B cell (primary cell): ENCODE data around the gene MRNIP. TPM values are rescaled to one million over a fixed set of nuclear protein-coding genes. Genes with fewer than 3 reads are reported as not detected.

Experiments used
- ATAC-seq: fragments of 200-7000 bp; cut with Tn5 transposase; one replicate; pipeline ENCODE4 v1.10.0; 2021; ENCODE audit warnings: low read depth, mild to moderate bottlenecking, moderate number of reproducible peaks, moderate library complexity
- CTCF ChIA-PET: fragments of 350-600 bp; sonication (Branson Sonifier 250); formaldehyde crosslinking; loops from one replicate; lab custom pipeline; 2021; ENCODE audit warnings: antibody characterized with exemption, inconsistent platforms; lab: Charles Lee
- POLR2A ChIA-PET: fragments of 350-600 bp; sonication (Branson Sonifier 250); formaldehyde crosslinking; loops from one replicate; lab custom pipeline; 2021; ENCODE audit warnings: antibody characterized with exemption; lab: Charles Lee
- DNase-seq: peaks from one replicate; pipeline ENCODE4 v3.0.0; 2013
- H2AFZ ChIP-seq: 2 replicates; pipeline ENCODE4 v1.6.1; 2012; ENCODE audit warnings: mild to moderate bottlenecking, low read depth, low read length; ENCODE audit not compliant: insufficient read depth, poor library complexity, severe bottlenecking
- H3K27ac ChIP-seq, 2 donors: 1 replicate in 1 of 2; 2 replicates in 1 of 2; pipeline ENCODE4 v1.5.1; 2012 to 2013; ENCODE audit warnings: low read length in 2 of 2, mild to moderate bottlenecking in 2 of 2, moderate library complexity in 1 of 2
- H3K27me3 ChIP-seq, 4 experiments: fragments of 200-600 bp in 1 of 4; sonication (generic) in 1 of 4; replicated peaks in 1 of 4; 1 replicate in 2 of 4; 2 replicates in 2 of 4; pipeline versions ENCODE4 v1.6.1 to v1.7.0; 2013 to 2016; ENCODE audit warnings: low read length in 3 of 4, mild to moderate bottlenecking in 2 of 4, mixed read lengths in 1 of 4, moderate library complexity in 1 of 4; ENCODE audit not compliant: insufficient read depth in 4 of 4, control insufficient read depth in 3 of 4; ENCODE audit errors: control extremely low read depth in 1 of 4
- H3K36me3 ChIP-seq, 2 experiments: replicated peaks in 1 of 2; 1 replicate in 1 of 2; 2 replicates in 1 of 2; pipeline versions ENCODE4 v1.6.1 to v1.7.1; 2013; ENCODE audit warnings: low read length in 1 of 2; ENCODE audit not compliant: insufficient read depth in 2 of 2, control insufficient read depth in 1 of 2; ENCODE audit errors: control extremely low read depth in 1 of 2, extremely low read depth in 1 of 2
- H3K4me1 ChIP-seq, 2 donors: fragments of 200-600 bp in 1 of 2; sonication (generic) in 1 of 2; 1 replicate in 1 of 2; 2 replicates in 1 of 2; pipeline versions ENCODE4 v1.5.1 to v1.6.1; 2013 to 2017; ENCODE audit warnings: low read length in 2 of 2; ENCODE audit not compliant: control insufficient read depth in 2 of 2, insufficient read depth in 2 of 2
- H3K4me2 ChIP-seq: replicated peaks from 2 replicates; pipeline ENCODE3; 2012; ENCODE audit warnings: mild to moderate bottlenecking, low read depth, low read length; ENCODE audit not compliant: poor library complexity, severe bottlenecking
- H3K4me3 ChIP-seq, 5 experiments: fragments of 200-600 bp in 1 of 5; sonication (generic) in 1 of 5; 1 replicate in 3 of 5; 2 replicates in 2 of 5; pipeline versions ENCODE4 v1.5.1 to v1.7.0; 2011 to 2016; ENCODE audit warnings: low read length in 4 of 5, mild to moderate bottlenecking in 4 of 5, low read depth in 2 of 5, control low read depth in 1 of 5, moderate library complexity in 1 of 5; ENCODE audit not compliant: insufficient read depth in 1 of 5; ENCODE audit errors: control extremely low read depth in 1 of 5, extremely low read depth in 1 of 5
- H3K79me2 ChIP-seq: fragments of 200-600 bp; sonication (generic); one replicate; pipeline ENCODE4 v1.6.0; 2016; ENCODE audit warnings: low read length; ENCODE audit not compliant: control insufficient read depth, insufficient read depth
- H3K9ac ChIP-seq: fragments of 200-600 bp; sonication (generic); 2 replicates; pipeline ENCODE4 v1.6.1; 2017; ENCODE audit warnings: mild to moderate bottlenecking, low read length, moderate library complexity
- H3K9me3 ChIP-seq, 3 donors: one replicate each; pipeline versions ENCODE4 v1.6.1 to v1.7.1; 2013; ENCODE audit warnings: low read length in 2 of 3; ENCODE audit not compliant: control insufficient read depth in 2 of 3, insufficient read depth in 1 of 3; ENCODE audit errors: control extremely low read depth in 1 of 3
- H4K20me1 ChIP-seq: 2 replicates; pipeline ENCODE4 v1.6.0; 2012; ENCODE audit warnings: mild to moderate bottlenecking, low read length; ENCODE audit not compliant: insufficient read depth, control insufficient read depth, poor library complexity, severe bottlenecking
- H3K27ac Mint-ChIP-seq: one replicate; pipeline ENCODE4 v1.8.0; 2021; ENCODE audit warnings: mixed read lengths
- H3K27me3 Mint-ChIP-seq: one replicate; pipeline ENCODE4 v1.8.0; 2021; ENCODE audit warnings: mixed read lengths
- H3K4me1 Mint-ChIP-seq: one replicate; pipeline ENCODE4 v1.8.0; 2021; ENCODE audit warnings: mixed read lengths
- H3K4me3 Mint-ChIP-seq: one replicate; pipeline ENCODE4 v1.8.0; 2021; ENCODE audit warnings: mixed read lengths
- H3K9me3 Mint-ChIP-seq: one replicate; pipeline ENCODE4 v1.8.0; 2022; ENCODE audit warnings: mixed read lengths; ENCODE audit not compliant: insufficient read depth
- EZH2 ChIP-seq: IDR thresholded peaks from 2 replicates; pipeline ENCODE4 v1.6.1; 2012; ENCODE audit warnings: borderline replicate concordance, low read depth, mild to moderate bottlenecking, moderate library complexity, low read length; ENCODE audit not compliant: insufficient read depth, poor library complexity, severe bottlenecking
- WGBS: methylation state at CpG from one replicate; pipeline ENCODE4 v1.1.5; 2013; ENCODE audit warnings: missing lambda C conversion rate; ENCODE audit not compliant: insufficient coverage; 5-methylcytosine and 5-hydroxymethylcytosine counted together
- intact Hi-C: fragments of 100-400 bp; cut with micrococcal nuclease; formaldehyde crosslinking; loops from one replicate; pipeline ENCODE4 v1.10.0; 2022
- polyA plus RNA-seq: library from polyadenylated mRNA; depleted of rRNA; stranded (reverse); fragments of >200 nt; gene quantifications from 2 replicates; pipeline ENCODE4 v1.2.3, GENCODE V29; 2012
- total RNA-seq, 2 donors: library from RNA; stranded (reverse); fragments of 120-200 nt in 1 of 2; gene quantifications; 1 replicate in 1 of 2; 2 replicates in 1 of 2; pipeline versions ENCODE4 v1.2.3 to v1.2.4, GENCODE V29; 2013 to 2022
- TF ChIP-seq, protein P1 (sequence below): fragments of 200-600 bp; IDR thresholded peaks from one replicate; pipeline ENCODE4 v1.8.0; 2022; ENCODE audit warnings: antibody characterized with exemption, mild to moderate bottlenecking

MRNIP gene
- total and polyA plus RNA-seq, 2 donors (not counting 1 experiment from before 2014, with no cell fraction given) = 152 to 178 TPM

DNA sequence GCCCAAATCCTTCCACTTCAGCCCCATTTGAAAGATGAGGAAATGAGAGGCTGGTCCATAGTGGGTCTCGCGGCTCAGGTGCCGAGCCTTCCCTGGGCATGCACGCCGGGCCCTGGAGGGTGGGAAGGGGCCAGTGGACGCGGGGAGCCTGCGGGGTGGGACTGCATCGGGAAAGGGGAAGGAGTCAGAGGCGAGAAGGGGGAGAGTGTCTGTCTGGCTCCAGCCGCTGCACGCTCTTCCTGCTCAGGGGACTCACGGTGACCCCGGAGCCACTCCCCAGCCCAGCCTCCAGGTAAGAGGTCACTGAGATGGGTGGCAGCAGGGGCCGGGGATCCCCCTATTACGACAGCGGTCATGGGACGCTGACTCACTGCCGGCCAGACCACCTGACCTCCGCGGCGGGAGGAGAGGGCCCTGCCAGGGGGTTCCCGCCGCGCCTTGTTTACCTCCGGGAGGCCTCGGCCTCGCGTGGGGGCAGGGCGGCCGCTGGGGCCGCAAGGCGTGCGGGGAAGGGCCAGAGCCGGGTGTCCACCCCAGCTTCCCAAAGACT is 39.8 kb downstream of the MRNIP start:
- Histone ChIP-seq H4K20me1 (peaks cover 31% of the 10 kb centered on the region), H2AFZ (peak overlapping the region; percentile 66), H3K27ac (peak overlapping the region; percentile 91 to 98), H3K27me3 (peaks cover 0 to 6% (median 0%) of the 10 kb centered on the region in 4 experiments), H3K9me3 (peaks cover 0 to 3% (median 0%) of the 10 kb centered on the region in 3 donors), H3K4me1 (peaks cover 40 to 52% of the 10 kb centered on the region in 2 donors), H3K36me3 (peaks cover 0 to 14% of the 10 kb centered on the region in 2 experiments), H3K9ac (peak overlapping the region; percentile 98), H3K4me2 (peak overlapping the region; percentile 98), H3K4me3 (peak overlapping the region in 4 of 5 experiments; percentile 38 to 59 (median 54)), H3K79me2 (peaks cover 46% of the 10 kb centered on the region)
- Mint-ChIP-seq H3K4me1 (peaks cover 53% of the 10 kb centered on the region), H3K27ac (peak overlapping the region; percentile 96), H3K9me3 (no peaks in the 10 kb centered on the region), H3K4me3 (peak overlapping the region; percentile 91), H3K27me3 (no peaks in the 10 kb centered on the region)
- ATAC-seq (peak; percentile 59), DNase-seq (peak; percentile 97)
- TF ChIP-seq, protein P1, sequence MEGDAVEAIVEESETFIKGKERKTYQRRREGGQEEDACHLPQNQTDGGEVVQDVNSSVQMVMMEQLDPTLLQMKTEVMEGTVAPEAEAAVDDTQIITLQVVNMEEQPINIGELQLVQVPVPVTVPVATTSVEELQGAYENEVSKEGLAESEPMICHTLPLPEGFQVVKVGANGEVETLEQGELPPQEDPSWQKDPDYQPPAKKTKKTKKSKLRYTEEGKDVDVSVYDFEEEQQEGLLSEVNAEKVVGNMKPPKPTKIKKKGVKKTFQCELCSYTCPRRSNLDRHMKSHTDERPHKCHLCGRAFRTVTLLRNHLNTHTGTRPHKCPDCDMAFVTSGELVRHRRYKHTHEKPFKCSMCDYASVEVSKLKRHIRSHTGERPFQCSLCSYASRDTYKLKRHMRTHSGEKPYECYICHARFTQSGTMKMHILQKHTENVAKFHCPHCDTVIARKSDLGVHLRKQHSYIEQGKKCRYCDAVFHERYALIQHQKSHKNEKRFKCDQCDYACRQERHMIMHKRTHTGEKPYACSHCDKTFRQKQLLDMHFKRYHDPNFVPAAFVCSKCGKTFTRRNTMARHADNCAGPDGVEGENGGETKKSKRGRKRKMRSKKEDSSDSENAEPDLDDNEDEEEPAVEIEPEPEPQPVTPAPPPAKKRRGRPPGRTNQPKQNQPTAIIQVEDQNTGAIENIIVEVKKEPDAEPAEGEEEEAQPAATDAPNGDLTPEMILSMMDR = no peak
- TF ChIP-seq EZH2 = no peak
- ChIA-PET CTCF (interaction anchor here (1.1 to 2.5 kb wide), 3 partner anchors 13 to 152 kb away, joined by 3 to 24 read pairs (median 3); no protein-coding TSS in a partner anchor), POLR2A (interaction anchor here (0.6 to 3.4 kb wide), 10 partner anchors 12 to 285 kb away, joined by 3 to 44 read pairs (median 7); partner anchors contain the start of genes HNRNPH1, LTC4S, MAML1 and MGAT4B)
- WGBS = 2% methylated on average over 31 of the region's 35 CpGs
- intact Hi-C loops = loop anchor here (1.0 to 5.0 kb wide), 5 partner anchors 13 to 267 kb away; partner anchors contain the start of genes MAML1, MGAT4B, RNF130 and RUFY1
